RWPE1 (cell line): ENCODE measurements around the gene STARD3.
A peak's percentile ranks its signal among the peaks of the same experiment; 100 is the strongest.

Source experiments
- CTCF ChIA-PET: fragments of 350-600 bp; sonication (Branson Sonifier 250); formaldehyde crosslinking; extraction: SDS; loops from one replicate; lab custom pipeline; 2021; lab: Yijun Ruan, JAX
- POLR2A ChIA-PET: fragments of 400-600 bp; formaldehyde crosslinking; extraction: SDS; loops from one replicate; lab custom pipeline; 2020; ENCODE audit warnings: antibody characterized with exemption; ENCODE audit not compliant: low non-redundant PET; lab: Yijun Ruan, JAX
- DNase-seq: peaks from one replicate; pipeline ENCODE4 v3.0.0; 2012; ENCODE audit warnings: low spot score
- H3K27ac ChIP-seq: fragments of 450-650 bp; 2 replicates; pipeline ENCODE4 v1.5.1; 2017
- CTCF ChIP-seq: fragments of 450-650 bp; conservative IDR thresholded peaks from 2 replicates; pipeline ENCODE4 v1.5.1; 2017; ENCODE audit warnings: low read depth, mild to moderate bottlenecking

STARD3 gene

DNA sequence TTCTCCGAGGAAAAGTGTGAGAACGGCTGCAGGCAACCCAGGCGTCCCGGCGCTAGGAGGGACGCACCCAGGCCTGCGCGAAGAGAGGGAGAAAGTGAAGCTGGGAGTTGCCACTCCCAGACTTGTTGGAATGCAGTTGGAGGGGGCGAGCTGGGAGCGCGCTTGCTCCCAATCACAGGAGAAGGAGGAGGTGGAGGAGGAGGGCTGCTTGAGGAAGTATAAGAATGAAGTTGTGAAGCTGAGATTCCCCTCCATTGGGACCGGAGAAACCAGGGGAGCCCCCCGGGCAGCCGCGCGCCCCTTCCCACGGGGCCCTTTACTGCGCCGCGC, 62.8 kb downstream of the STARD3 start, which contains the start of gene ERBB2:
ERBB2 (plus strand) TSS at position 247 of the 330 bp plus-strand sequence. CDS start 175 bp downstream, outside the sequence.
- ChIA-PET POLR2A (interaction anchor here (0.6 to 1.3 kb wide), 6 partner anchors 11 to 205 kb away, joined by 3 to 10 read pairs (median 4); partner anchors contain the start of genes MIEN1 and PGAP3), CTCF (interaction anchor here (0.8 to 1.6 kb wide), 5 partner anchors 11 to 78 kb away, joined by 3 to 4 read pairs (median 3); partner anchors contain the start of gene MIEN1)
- TF ChIP-seq CTCF, result no peak
- H3K27ac ChIP-seq, result peak within 1 kb of the TSS; percentile 75
- DNase-seq, result peak; percentile 87

- peak; percentile 41 for DNase-seq
- H3K27ac ChIP-seq, result peak overlapping the region; percentile 75
- ChIA-PET CTCF (interaction anchor here (0.8 to 1.6 kb wide), 5 partner anchors 29 to 79 kb away, joined by 3 to 4 read pairs (median 3); partner anchors contain the start of genes MIEN1 and PNMT), POLR2A (interaction anchor here (0.6 to 1.3 kb wide), 4 partner anchors 12 to 205 kb away, joined by 3 to 10 read pairs (median 4); partner anchors contain the start of gene PGAP3)
- TF ChIP-seq CTCF, result no peak
Observed at GRCh38 chr17:39700148-39700987, 63.4 kb downstream of the STARD3 start.

- peak overlapping the region; percentile 75 for H3K27ac ChIP-seq
- ChIA-PET POLR2A (interaction anchor here (0.9 kb wide), 1 partner anchor 29 kb away, joined by 3 read pairs; the partner anchor contains the start of gene MIEN1), CTCF (interaction anchor here (0.8 to 1.6 kb wide), 3 partner anchors 28 to 47 kb away, joined by 3 read pairs; partner anchors contain the start of gene PNMT)
- TF ChIP-seq CTCF, result no peak
- peak; percentile 26 for DNase-seq
Observed at GRCh38 chr17:39701012-39701783, 64.3 kb downstream of the STARD3 start.

DNA sequence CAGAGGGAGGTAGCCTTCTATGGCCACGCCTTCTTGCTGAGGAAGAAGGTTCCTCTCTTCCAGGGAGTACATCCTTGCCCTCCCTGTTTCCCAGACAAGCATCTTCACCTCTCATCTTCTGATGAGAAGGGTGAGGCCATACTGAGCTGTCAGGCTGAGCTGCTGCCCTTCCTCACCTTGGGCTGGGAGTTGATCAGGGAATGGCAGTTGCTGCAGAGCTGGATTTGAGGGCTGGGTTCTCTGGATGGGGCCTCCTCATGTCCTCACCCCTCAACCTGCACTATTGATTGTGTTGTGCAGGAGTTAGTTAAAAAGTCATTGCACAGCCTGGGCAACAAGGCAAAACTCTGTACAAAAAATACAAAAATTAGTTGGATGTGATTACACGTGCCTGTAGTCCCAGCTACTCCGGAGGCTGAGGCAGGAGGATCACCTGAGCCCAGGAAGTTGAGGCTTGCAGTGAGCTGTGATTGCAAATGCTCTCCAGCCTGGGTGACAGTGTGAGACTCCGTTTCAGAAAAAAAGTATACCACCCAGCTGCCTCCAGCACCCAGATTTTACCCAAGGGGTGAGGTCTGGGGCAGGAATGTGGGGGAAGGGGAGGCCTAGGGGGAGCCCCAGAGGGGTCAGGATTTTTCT, 65.0 kb downstream of the STARD3 start:
- ChIA-PET CTCF (interaction anchor here (0.6 to 1.0 kb wide), 3 partner anchors 48 to 122 kb away, joined by 3 read pairs; no protein-coding TSS in a partner anchor), POLR2A (interaction anchor here (0.6 to 0.9 kb wide), 2 partner anchors 28 to 412 kb away, joined by 3 to 4 read pairs; partner anchors contain the start of gene MIEN1)
- TF ChIP-seq CTCF, result no peak
- DNase-seq, result no peak
- peak overlapping the region; percentile 75 for H3K27ac ChIP-seq

DNA sequence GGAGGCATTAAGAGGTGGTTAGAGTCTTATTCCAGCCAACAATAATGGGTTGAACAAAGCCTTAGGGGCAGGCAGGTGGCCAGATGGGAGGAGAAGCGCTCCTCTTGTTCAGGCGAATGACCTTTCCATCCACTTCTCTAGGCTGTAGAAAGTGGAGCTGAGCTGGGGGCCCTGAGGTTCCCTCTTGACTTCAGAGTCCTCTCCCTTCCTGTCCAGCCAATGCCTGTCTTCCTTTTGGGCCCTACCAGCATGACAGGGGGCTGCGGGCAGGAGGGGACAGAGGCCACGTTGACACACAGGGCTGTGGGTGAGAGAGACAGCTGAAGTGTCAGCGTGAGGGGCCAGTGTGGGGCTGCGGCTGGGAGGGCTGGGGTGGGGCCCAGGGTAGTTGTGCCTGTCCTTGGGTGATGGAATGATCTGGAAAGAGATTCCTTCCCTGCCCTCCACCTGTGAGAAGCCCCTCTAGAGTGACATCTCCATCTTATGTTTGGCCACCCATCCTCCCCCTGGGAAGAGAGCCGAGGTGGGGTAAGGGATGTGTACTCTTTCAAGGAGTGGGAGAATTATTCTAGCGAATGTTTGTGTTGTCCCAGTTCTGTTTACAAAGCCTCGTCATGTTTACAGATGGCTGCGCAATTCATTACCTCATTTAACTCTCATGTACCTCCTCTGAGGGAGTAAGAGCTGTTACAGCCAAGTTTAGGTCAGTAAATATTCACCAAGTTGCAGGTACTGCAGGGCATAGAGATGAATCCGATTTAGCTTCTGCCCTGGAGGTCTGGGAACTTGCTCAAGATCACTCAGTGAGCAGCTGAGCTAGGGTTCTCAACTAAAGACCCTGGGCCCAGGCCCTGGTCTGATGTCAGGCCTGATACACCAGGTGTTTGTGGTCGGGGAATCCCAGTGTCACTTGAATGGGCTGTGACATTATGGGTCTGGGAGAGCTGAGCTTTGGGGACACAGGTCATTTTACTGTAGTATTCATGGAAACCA, 66.3 kb downstream of the STARD3 start:
- CTCF ChIA-PET, result interaction anchor here (0.6 to 0.8 kb wide), 2 partner anchors 15 to 27 kb away, joined by 4 to 5 read pairs; partner anchors contain the start of gene MIEN1
- POLR2A ChIA-PET, result no interaction called here
- peak overlapping the region; percentile 60 for H3K27ac ChIP-seq
- no peak for TF ChIP-seq CTCF
- no peak for DNase-seq
